ENCODE results near the gene PLA2G2D.

- no peak for TF ChIP-seq ZBTB33 (IDR thresholded peaks at IDR 0.05)
- TF ChIP-seq, protein P1, sequence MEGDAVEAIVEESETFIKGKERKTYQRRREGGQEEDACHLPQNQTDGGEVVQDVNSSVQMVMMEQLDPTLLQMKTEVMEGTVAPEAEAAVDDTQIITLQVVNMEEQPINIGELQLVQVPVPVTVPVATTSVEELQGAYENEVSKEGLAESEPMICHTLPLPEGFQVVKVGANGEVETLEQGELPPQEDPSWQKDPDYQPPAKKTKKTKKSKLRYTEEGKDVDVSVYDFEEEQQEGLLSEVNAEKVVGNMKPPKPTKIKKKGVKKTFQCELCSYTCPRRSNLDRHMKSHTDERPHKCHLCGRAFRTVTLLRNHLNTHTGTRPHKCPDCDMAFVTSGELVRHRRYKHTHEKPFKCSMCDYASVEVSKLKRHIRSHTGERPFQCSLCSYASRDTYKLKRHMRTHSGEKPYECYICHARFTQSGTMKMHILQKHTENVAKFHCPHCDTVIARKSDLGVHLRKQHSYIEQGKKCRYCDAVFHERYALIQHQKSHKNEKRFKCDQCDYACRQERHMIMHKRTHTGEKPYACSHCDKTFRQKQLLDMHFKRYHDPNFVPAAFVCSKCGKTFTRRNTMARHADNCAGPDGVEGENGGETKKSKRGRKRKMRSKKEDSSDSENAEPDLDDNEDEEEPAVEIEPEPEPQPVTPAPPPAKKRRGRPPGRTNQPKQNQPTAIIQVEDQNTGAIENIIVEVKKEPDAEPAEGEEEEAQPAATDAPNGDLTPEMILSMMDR (IDR thresholded peaks at IDR 0.05 in 2 of 3, conservative IDR thresholded peaks at IDR 0.05 in 1 of 3; ENCODE audit: control insufficient read depth in 2 of 3, extremely low read depth in 1 of 3, insufficient read depth in 1 of 3, low read depth in 3 of 3, low read length in 3 of 3) = no peak
- TF ChIP-seq JUNB (IDR thresholded peaks at IDR 0.05) = no peak
- TF ChIP-seq ZNF592 (IDR thresholded peaks at IDR 0.05) = no peak
- TF ChIP-seq ZSCAN29 (IDR thresholded peaks at IDR 0.05) = no peak
- TF ChIP-seq SUZ12 (IDR thresholded peaks at IDR 0.05; ENCODE audit: unreplicated experiment) = no peak
- TF ChIP-seq, protein P2, sequence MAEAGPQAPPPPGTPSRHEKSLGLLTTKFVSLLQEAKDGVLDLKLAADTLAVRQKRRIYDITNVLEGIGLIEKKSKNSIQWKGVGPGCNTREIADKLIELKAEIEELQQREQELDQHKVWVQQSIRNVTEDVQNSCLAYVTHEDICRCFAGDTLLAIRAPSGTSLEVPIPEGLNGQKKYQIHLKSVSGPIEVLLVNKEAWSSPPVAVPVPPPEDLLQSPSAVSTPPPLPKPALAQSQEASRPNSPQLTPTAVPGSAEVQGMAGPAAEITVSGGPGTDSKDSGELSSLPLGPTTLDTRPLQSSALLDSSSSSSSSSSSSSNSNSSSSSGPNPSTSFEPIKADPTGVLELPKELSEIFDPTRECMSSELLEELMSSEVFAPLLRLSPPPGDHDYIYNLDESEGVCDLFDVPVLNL (IDR thresholded peaks at IDR 0.05; ENCODE audit: low read depth, low read length) = no peak
- TF ChIP-seq CHD4 (IDR thresholded peaks at IDR 0.05) = no peak
- TF ChIP-seq NFYB (IDR thresholded peaks at IDR 0.05; ENCODE audit: insufficient read depth, low read depth, low read length) = no peak
- TF ChIP-seq, protein P3, sequence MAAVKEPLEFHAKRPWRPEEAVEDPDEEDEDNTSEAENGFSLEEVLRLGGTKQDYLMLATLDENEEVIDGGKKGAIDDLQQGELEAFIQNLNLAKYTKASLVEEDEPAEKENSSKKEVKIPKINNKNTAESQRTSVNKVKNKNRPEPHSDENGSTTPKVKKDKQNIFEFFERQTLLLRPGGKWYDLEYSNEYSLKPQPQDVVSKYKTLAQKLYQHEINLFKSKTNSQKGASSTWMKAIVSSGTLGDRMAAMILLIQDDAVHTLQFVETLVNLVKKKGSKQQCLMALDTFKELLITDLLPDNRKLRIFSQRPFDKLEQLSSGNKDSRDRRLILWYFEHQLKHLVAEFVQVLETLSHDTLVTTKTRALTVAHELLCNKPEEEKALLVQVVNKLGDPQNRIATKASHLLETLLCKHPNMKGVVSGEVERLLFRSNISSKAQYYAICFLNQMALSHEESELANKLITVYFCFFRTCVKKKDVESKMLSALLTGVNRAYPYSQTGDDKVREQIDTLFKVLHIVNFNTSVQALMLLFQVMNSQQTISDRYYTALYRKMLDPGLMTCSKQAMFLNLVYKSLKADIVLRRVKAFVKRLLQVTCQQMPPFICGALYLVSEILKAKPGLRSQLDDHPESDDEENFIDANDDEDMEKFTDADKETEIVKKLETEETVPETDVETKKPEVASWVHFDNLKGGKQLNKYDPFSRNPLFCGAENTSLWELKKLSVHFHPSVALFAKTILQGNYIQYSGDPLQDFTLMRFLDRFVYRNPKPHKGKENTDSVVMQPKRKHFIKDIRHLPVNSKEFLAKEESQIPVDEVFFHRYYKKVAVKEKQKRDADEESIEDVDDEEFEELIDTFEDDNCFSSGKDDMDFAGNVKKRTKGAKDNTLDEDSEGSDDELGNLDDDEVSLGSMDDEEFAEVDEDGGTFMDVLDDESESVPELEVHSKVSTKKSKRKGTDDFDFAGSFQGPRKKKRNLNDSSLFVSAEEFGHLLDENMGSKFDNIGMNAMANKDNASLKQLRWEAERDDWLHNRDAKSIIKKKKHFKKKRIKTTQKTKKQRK (IDR thresholded peaks at IDR 0.05; ENCODE audit: low read depth, low read length) = no peak
Observed at GRCh38 chr1:20108366-20109123, 10.8 kb downstream of the PLA2G2D start.
